ENCODE data around the gene CNPY1.

DNA sequence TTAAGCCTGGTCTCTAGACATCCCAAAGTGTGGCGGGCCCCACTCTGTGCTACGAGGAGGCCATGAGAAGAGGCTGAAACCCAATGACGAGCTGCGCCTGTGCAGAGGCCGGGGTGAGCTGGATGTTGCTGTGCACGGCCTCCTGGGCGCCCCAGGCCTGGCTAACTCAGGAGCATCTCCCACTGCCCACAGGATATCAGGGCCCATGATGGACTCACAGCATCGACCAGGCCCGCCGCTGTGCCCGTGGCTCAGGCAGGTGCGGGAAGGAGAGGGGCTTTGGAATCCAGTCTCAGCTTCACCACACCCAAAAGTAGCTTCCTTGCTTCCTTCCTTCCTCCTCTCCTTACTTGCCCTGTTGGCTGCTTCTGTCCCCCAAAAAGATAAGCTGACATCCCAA is 4.6 kb upstream of the CNPY1 start:
- TF ChIP-seq, protein P1, sequence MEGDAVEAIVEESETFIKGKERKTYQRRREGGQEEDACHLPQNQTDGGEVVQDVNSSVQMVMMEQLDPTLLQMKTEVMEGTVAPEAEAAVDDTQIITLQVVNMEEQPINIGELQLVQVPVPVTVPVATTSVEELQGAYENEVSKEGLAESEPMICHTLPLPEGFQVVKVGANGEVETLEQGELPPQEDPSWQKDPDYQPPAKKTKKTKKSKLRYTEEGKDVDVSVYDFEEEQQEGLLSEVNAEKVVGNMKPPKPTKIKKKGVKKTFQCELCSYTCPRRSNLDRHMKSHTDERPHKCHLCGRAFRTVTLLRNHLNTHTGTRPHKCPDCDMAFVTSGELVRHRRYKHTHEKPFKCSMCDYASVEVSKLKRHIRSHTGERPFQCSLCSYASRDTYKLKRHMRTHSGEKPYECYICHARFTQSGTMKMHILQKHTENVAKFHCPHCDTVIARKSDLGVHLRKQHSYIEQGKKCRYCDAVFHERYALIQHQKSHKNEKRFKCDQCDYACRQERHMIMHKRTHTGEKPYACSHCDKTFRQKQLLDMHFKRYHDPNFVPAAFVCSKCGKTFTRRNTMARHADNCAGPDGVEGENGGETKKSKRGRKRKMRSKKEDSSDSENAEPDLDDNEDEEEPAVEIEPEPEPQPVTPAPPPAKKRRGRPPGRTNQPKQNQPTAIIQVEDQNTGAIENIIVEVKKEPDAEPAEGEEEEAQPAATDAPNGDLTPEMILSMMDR (IDR thresholded peaks at IDR 0.05), result no peak
- TF ChIP-seq POLR2A (IDR thresholded peaks at IDR 0.05; ENCODE audit: low read depth), result no peak
